ENCODE measurements around the gene BDH2.
A peak's percentile ranks its signal among the peaks of the same experiment; 100 is the strongest.

The BDH2 gene

GRCh38 chr4:103085555-103086196, 14.0 kb downstream of the BDH2 start:
- no peak for DNase-seq (ENCODE audit: low spot score)

- DNase-seq (ENCODE audit: low spot score) = no peak
Measured at GRCh38 chr4:103079621-103080020, 20.0 kb downstream of the BDH2 start.

- DNase-seq (ENCODE audit: low spot score) = no peak
Measured at GRCh38 chr4:103076747-103077347, 22.8 kb downstream of the BDH2 start, which contains the start of gene SLC9B2. Gene SLC9B2, minus strand, starts transcription at chr4:103076761. Its CDS starts 9,211 bp downstream, at chr4:103067550.

GRCh38 chr4:103075894-103076746, 23.5 kb downstream of the BDH2 start:
- DNase-seq (ENCODE audit: low spot score) = peak; percentile 37

GRCh38 chr4:103075435-103075893, 24.2 kb downstream of the BDH2 start:
- DNase-seq (ENCODE audit: low spot score) = no peak

- no peak for DNase-seq (ENCODE audit: low spot score)
Measured at GRCh38 chr4:103074744-103075434, 24.7 kb downstream of the BDH2 start.

- no peak for DNase-seq (ENCODE audit: low spot score)
Measured at GRCh38 chr4:103073792-103074438, 25.7 kb downstream of the BDH2 start.

- no peak for DNase-seq (ENCODE audit: low spot score)
Measured at GRCh38 chr4:103067841-103068547, 31.6 kb downstream of the BDH2 start.

GRCh38 chr4:103060453-103061148, 39.0 kb downstream of the BDH2 start:
- no peak for DNase-seq (ENCODE audit: low spot score)

- no peak for DNase-seq (ENCODE audit: low spot score)
Measured at GRCh38 chr4:103054030-103054429, 45.6 kb downstream of the BDH2 start.

- no peak for DNase-seq (ENCODE audit: low spot score)
Measured at GRCh38 chr4:103052779-103053178, 46.9 kb downstream of the BDH2 start.

- DNase-seq (ENCODE audit: low spot score) = no peak
Measured at GRCh38 chr4:103052145-103052544, 47.5 kb downstream of the BDH2 start.

GRCh38 chr4:103050736-103051436, 48.7 kb downstream of the BDH2 start:
- DNase-seq (ENCODE audit: low spot score) = no peak

GRCh38 chr4:103046416-103047290, 53.0 kb downstream of the BDH2 start:
- peak; percentile 47 for DNase-seq (ENCODE audit: low spot score)

- no peak for DNase-seq (ENCODE audit: low spot score)
Measured at GRCh38 chr4:103044183-103044582, 55.5 kb downstream of the BDH2 start.

GRCh38 chr4:103036169-103036568, 63.5 kb downstream of the BDH2 start:
- DNase-seq (ENCODE audit: low spot score) = no peak

GRCh38 chr4:103032574-103032973, 67.1 kb downstream of the BDH2 start:
- DNase-seq (ENCODE audit: low spot score) = no peak

GRCh38 chr4:103030791-103031190, 68.8 kb downstream of the BDH2 start:
- no peak for DNase-seq (ENCODE audit: low spot score)

- no peak for DNase-seq (ENCODE audit: low spot score)
Measured at GRCh38 chr4:103029300-103029699, 70.3 kb downstream of the BDH2 start.

Measured in pons (tissue), 1 donor.